Femur (tissue), 1 donor: ENCODE results near the gene UBL3.

ENCODE experiments used
- DNase-seq: peaks from one replicate; pipeline ENCODE4 v3.0.0-alpha.2; 2017

Gene UBL3

GRCh38 chr13:29850213-29850898 is at the start of gene UBL3:
Gene UBL3, minus strand, starts transcription at chr13:29850617. Its CDS starts 1,079 bp downstream, at chr13:29849538.
- DNase-seq, result peak; percentile 99

- no peak for DNase-seq
These were observed 46.7 kb upstream of the UBL3 start for GRCh38 chr13:29897102-29897501.

- DNase-seq, result no peak
These were observed 43.0 kb upstream of the UBL3 start for GRCh38 chr13:29893438-29893837.

GRCh38 chr13:29892151-29892550 is 41.7 kb upstream of the UBL3 start:
- no peak for DNase-seq

GRCh38 chr13:29889111-29889510 is 38.7 kb upstream of the UBL3 start:
- no peak for DNase-seq

GRCh38 chr13:29888306-29888705 is 37.9 kb upstream of the UBL3 start:
- no peak for DNase-seq

- DNase-seq, result no peak
These were observed 37.3 kb upstream of the UBL3 start for GRCh38 chr13:29887686-29888085.

GRCh38 chr13:29887030-29887557 is 36.7 kb upstream of the UBL3 start:
- DNase-seq, result no peak

GRCh38 chr13:29886446-29886845 is 36.0 kb upstream of the UBL3 start:
- no peak for DNase-seq

GRCh38 chr13:29885989-29886388 is 35.6 kb upstream of the UBL3 start:
- DNase-seq, result no peak

GRCh38 chr13:29884671-29885430 is 34.4 kb upstream of the UBL3 start:
- DNase-seq, result no peak

- no peak for DNase-seq
These were observed 33.6 kb upstream of the UBL3 start for GRCh38 chr13:29883941-29884518.

GRCh38 chr13:29882076-29882475 is 31.7 kb upstream of the UBL3 start:
- no peak for DNase-seq

GRCh38 chr13:29878101-29878500 is 27.7 kb upstream of the UBL3 start:
- DNase-seq, result no peak

GRCh38 chr13:29877456-29878078 is 27.1 kb upstream of the UBL3 start:
- DNase-seq, result no peak

- DNase-seq, result no peak
These were observed 25.2 kb upstream of the UBL3 start for GRCh38 chr13:29875646-29876045.

- no peak for DNase-seq
These were observed 18.2 kb upstream of the UBL3 start for GRCh38 chr13:29868581-29868980.

- DNase-seq, result no peak
These were observed 15.5 kb upstream of the UBL3 start for GRCh38 chr13:29865934-29866333.

- DNase-seq, result no peak
These were observed 11.3 kb upstream of the UBL3 start for GRCh38 chr13:29861694-29862110.

GRCh38 chr13:29859971-29860370 is 9.6 kb upstream of the UBL3 start:
- no peak for DNase-seq

GRCh38 chr13:29858667-29859066 is 8.2 kb upstream of the UBL3 start:
- DNase-seq, result no peak

GRCh38 chr13:29858231-29858630 is 7.8 kb upstream of the UBL3 start:
- no peak for DNase-seq

GRCh38 chr13:29857085-29857484 is 6.7 kb upstream of the UBL3 start:
- DNase-seq, result no peak
